B cell (primary cell): ENCODE measurements around the gene NCMAP. TPM values are rescaled to one million over a fixed set of nuclear protein-coding genes. Genes with fewer than 3 reads are reported as not detected.
A peak's percentile ranks its signal among the peaks of the same experiment; 100 is the strongest.

Source experiments
- ATAC-seq: fragments of 200-7000 bp; cut with Tn5 transposase; one replicate; pipeline ENCODE4 v1.10.0; 2021; ENCODE audit warnings: low read depth, mild to moderate bottlenecking, moderate number of reproducible peaks, moderate library complexity
- CTCF ChIA-PET: fragments of 350-600 bp; sonication (Branson Sonifier 250); formaldehyde crosslinking; loops from one replicate; lab custom pipeline; 2021; ENCODE audit warnings: antibody characterized with exemption, inconsistent platforms; lab: Charles Lee
- POLR2A ChIA-PET: fragments of 350-600 bp; sonication (Branson Sonifier 250); formaldehyde crosslinking; loops from one replicate; lab custom pipeline; 2021; ENCODE audit warnings: antibody characterized with exemption; lab: Charles Lee
- DNase-seq: peaks from one replicate; pipeline ENCODE4 v3.0.0; 2013
- H2AFZ ChIP-seq: 2 replicates; pipeline ENCODE4 v1.6.1; 2012; ENCODE audit warnings: mild to moderate bottlenecking, low read depth, low read length; ENCODE audit not compliant: insufficient read depth, poor library complexity, severe bottlenecking
- H3K27ac ChIP-seq, 2 donors: 1 replicate in 1 of 2; 2 replicates in 1 of 2; pipeline ENCODE4 v1.5.1; 2012 to 2013; ENCODE audit warnings: low read length in 2 of 2, mild to moderate bottlenecking in 2 of 2, moderate library complexity in 1 of 2
- H3K27me3 ChIP-seq, 4 experiments: fragments of 200-600 bp in 1 of 4; sonication (generic) in 1 of 4; replicated peaks in 1 of 4; 1 replicate in 2 of 4; 2 replicates in 2 of 4; pipeline versions ENCODE4 v1.6.1 to v1.7.0; 2013 to 2016; ENCODE audit warnings: low read length in 3 of 4, mild to moderate bottlenecking in 2 of 4, mixed read lengths in 1 of 4, moderate library complexity in 1 of 4; ENCODE audit not compliant: insufficient read depth in 4 of 4, control insufficient read depth in 3 of 4; ENCODE audit errors: control extremely low read depth in 1 of 4
- H3K36me3 ChIP-seq, 2 experiments: replicated peaks in 1 of 2; 1 replicate in 1 of 2; 2 replicates in 1 of 2; pipeline versions ENCODE4 v1.6.1 to v1.7.1; 2013; ENCODE audit warnings: low read length in 1 of 2; ENCODE audit not compliant: insufficient read depth in 2 of 2, control insufficient read depth in 1 of 2; ENCODE audit errors: control extremely low read depth in 1 of 2, extremely low read depth in 1 of 2
- H3K4me1 ChIP-seq, 2 donors: fragments of 200-600 bp in 1 of 2; sonication (generic) in 1 of 2; 1 replicate in 1 of 2; 2 replicates in 1 of 2; pipeline versions ENCODE4 v1.5.1 to v1.6.1; 2013 to 2017; ENCODE audit warnings: low read length in 2 of 2; ENCODE audit not compliant: control insufficient read depth in 2 of 2, insufficient read depth in 2 of 2
- H3K4me2 ChIP-seq: replicated peaks from 2 replicates; pipeline ENCODE3; 2012; ENCODE audit warnings: mild to moderate bottlenecking, low read depth, low read length; ENCODE audit not compliant: poor library complexity, severe bottlenecking
- H3K4me3 ChIP-seq, 5 experiments: fragments of 200-600 bp in 1 of 5; sonication (generic) in 1 of 5; 1 replicate in 3 of 5; 2 replicates in 2 of 5; pipeline versions ENCODE4 v1.5.1 to v1.7.0; 2011 to 2016; ENCODE audit warnings: low read length in 4 of 5, mild to moderate bottlenecking in 4 of 5, low read depth in 2 of 5, control low read depth in 1 of 5, moderate library complexity in 1 of 5; ENCODE audit not compliant: insufficient read depth in 1 of 5; ENCODE audit errors: control extremely low read depth in 1 of 5, extremely low read depth in 1 of 5
- H3K79me2 ChIP-seq: fragments of 200-600 bp; sonication (generic); one replicate; pipeline ENCODE4 v1.6.0; 2016; ENCODE audit warnings: low read length; ENCODE audit not compliant: control insufficient read depth, insufficient read depth
- H3K9ac ChIP-seq: fragments of 200-600 bp; sonication (generic); 2 replicates; pipeline ENCODE4 v1.6.1; 2017; ENCODE audit warnings: mild to moderate bottlenecking, low read length, moderate library complexity
- H3K9me3 ChIP-seq, 3 donors: one replicate each; pipeline versions ENCODE4 v1.6.1 to v1.7.1; 2013; ENCODE audit warnings: low read length in 2 of 3; ENCODE audit not compliant: control insufficient read depth in 2 of 3, insufficient read depth in 1 of 3; ENCODE audit errors: control extremely low read depth in 1 of 3
- H4K20me1 ChIP-seq: 2 replicates; pipeline ENCODE4 v1.6.0; 2012; ENCODE audit warnings: mild to moderate bottlenecking, low read length; ENCODE audit not compliant: insufficient read depth, control insufficient read depth, poor library complexity, severe bottlenecking
- H3K27ac Mint-ChIP-seq: one replicate; pipeline ENCODE4 v1.8.0; 2021; ENCODE audit warnings: mixed read lengths
- H3K27me3 Mint-ChIP-seq: one replicate; pipeline ENCODE4 v1.8.0; 2021; ENCODE audit warnings: mixed read lengths
- H3K4me1 Mint-ChIP-seq: one replicate; pipeline ENCODE4 v1.8.0; 2021; ENCODE audit warnings: mixed read lengths
- H3K4me3 Mint-ChIP-seq: one replicate; pipeline ENCODE4 v1.8.0; 2021; ENCODE audit warnings: mixed read lengths
- H3K9me3 Mint-ChIP-seq: one replicate; pipeline ENCODE4 v1.8.0; 2022; ENCODE audit warnings: mixed read lengths; ENCODE audit not compliant: insufficient read depth
- EZH2 ChIP-seq: IDR thresholded peaks from 2 replicates; pipeline ENCODE4 v1.6.1; 2012; ENCODE audit warnings: borderline replicate concordance, low read depth, mild to moderate bottlenecking, moderate library complexity, low read length; ENCODE audit not compliant: insufficient read depth, poor library complexity, severe bottlenecking
- WGBS: methylation state at CpG from one replicate; pipeline ENCODE4 v1.1.5; 2013; ENCODE audit warnings: missing lambda C conversion rate; ENCODE audit not compliant: insufficient coverage; 5-methylcytosine and 5-hydroxymethylcytosine counted together
- intact Hi-C: fragments of 100-400 bp; cut with micrococcal nuclease; formaldehyde crosslinking; loops from one replicate; pipeline ENCODE4 v1.10.0; 2022
- polyA plus RNA-seq: library from polyadenylated mRNA; depleted of rRNA; stranded (reverse); fragments of >200 nt; gene quantifications from 2 replicates; pipeline ENCODE4 v1.2.3, GENCODE V29; 2012
- total RNA-seq, 2 donors: library from RNA; stranded (reverse); fragments of 120-200 nt in 1 of 2; gene quantifications; 1 replicate in 1 of 2; 2 replicates in 1 of 2; pipeline versions ENCODE4 v1.2.3 to v1.2.4, GENCODE V29; 2013 to 2022
- TF ChIP-seq, protein P1 (sequence below): fragments of 200-600 bp; IDR thresholded peaks from one replicate; pipeline ENCODE4 v1.8.0; 2022; ENCODE audit warnings: antibody characterized with exemption, mild to moderate bottlenecking

The NCMAP gene
- total and polyA plus RNA-seq, 2 donors (not counting 1 experiment from before 2014, with no cell fraction given) = not detected

DNA sequence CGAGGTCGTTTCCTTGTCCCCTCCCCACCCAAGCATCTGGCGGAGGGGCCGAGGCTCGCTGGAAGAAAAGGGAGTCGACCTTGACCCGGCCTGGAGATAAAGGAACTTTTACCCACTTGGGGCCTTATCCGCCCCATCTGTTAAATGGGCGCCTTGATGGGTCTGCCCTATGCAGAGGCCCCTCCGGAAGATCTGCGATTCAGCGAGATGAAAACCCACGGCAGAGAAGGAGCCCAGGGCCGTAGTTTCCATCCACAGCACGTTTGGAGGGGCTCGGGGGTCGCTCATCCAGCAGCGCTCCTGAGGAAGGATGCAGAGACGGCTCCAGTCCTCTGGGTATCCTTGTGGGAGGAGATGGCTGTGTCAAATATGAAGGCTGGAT, 518 bp downstream of the NCMAP start:
- ChIA-PET CTCF (no interaction called here), POLR2A (no interaction called here)
- DNase-seq (no peak), ATAC-seq (no peak)
- peaks cover 0 to 34% (median 9%) of the 10 kb centered on the region in 4 experiments for H3K27me3 ChIP-seq
- H3K4me1 Mint-ChIP-seq = peaks cover 18% of the 10 kb centered on the region
- WGBS = 76% methylated on average over 17 of the region's 19 CpGs
- H3K27me3 Mint-ChIP-seq = peaks cover 21% of the 10 kb centered on the region
- H3K4me1 ChIP-seq = peaks cover 11 to 17% of the 10 kb centered on the region in 2 donors
- H3K9me3 Mint-ChIP-seq = no peaks in the 10 kb centered on the region
- no peaks in the 10 kb centered on the region for H4K20me1 ChIP-seq
- peaks cover 0 to 5% (median 0%) of the 10 kb centered on the region in 3 donors for H3K9me3 ChIP-seq
- peak overlapping the region; percentile 74 for H3K4me3 Mint-ChIP-seq
- H3K79me2 ChIP-seq = no peaks in the 10 kb centered on the region
- H3K4me2 ChIP-seq = peak overlapping the region; percentile 98
- peak overlapping the region in 4 of 5 experiments; percentile 25 to 68 (median 49) for H3K4me3 ChIP-seq
- intact Hi-C loops = no loop called here
- TF ChIP-seq EZH2 = no peak
- TF ChIP-seq, protein P1, sequence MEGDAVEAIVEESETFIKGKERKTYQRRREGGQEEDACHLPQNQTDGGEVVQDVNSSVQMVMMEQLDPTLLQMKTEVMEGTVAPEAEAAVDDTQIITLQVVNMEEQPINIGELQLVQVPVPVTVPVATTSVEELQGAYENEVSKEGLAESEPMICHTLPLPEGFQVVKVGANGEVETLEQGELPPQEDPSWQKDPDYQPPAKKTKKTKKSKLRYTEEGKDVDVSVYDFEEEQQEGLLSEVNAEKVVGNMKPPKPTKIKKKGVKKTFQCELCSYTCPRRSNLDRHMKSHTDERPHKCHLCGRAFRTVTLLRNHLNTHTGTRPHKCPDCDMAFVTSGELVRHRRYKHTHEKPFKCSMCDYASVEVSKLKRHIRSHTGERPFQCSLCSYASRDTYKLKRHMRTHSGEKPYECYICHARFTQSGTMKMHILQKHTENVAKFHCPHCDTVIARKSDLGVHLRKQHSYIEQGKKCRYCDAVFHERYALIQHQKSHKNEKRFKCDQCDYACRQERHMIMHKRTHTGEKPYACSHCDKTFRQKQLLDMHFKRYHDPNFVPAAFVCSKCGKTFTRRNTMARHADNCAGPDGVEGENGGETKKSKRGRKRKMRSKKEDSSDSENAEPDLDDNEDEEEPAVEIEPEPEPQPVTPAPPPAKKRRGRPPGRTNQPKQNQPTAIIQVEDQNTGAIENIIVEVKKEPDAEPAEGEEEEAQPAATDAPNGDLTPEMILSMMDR = no peak
- no peaks in the 10 kb centered on the region for H3K36me3 ChIP-seq
- H3K27ac ChIP-seq = no peak overlapping the region
- H3K9ac ChIP-seq = peak overlapping the region; percentile 70
- peak overlapping the region; percentile 86 for H2AFZ ChIP-seq
- no peak overlapping the region for H3K27ac Mint-ChIP-seq

DNA sequence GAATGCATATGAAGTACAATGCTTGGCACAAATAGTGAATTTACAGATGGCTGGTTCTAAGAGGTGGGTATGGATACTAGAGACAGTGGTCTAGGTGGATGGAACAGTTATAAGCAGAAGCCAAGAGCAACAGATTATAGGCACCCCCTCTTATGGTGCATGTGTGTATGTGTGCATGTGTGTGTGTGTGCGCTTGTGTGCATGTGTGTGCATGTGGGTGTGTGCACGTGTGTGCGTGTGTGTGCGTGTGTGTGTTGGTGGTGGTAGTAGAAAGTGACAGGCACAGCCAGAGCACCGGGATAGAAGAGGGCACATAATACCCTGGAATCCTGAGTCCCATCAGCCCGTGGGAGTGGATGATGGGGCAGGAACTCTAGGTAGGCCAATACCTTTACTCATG, 1.3 kb downstream of the NCMAP start:
- no peak for TF ChIP-seq EZH2
- TF ChIP-seq, protein P1 = no peak
- H3K9ac ChIP-seq = no peak overlapping the region
- no peak for ATAC-seq
- no peaks in the 10 kb centered on the region for H3K9me3 Mint-ChIP-seq
- H4K20me1 ChIP-seq = no peaks in the 10 kb centered on the region
- H3K27me3 ChIP-seq = peaks cover 0 to 34% (median 9%) of the 10 kb centered on the region in 4 experiments
- H3K79me2 ChIP-seq = no peaks in the 10 kb centered on the region
- H3K9me3 ChIP-seq = peaks cover 0 to 5% (median 0%) of the 10 kb centered on the region in 3 donors
- no peak overlapping the region for H3K4me3 ChIP-seq
- H3K4me1 ChIP-seq = peaks cover 11 to 12% of the 10 kb centered on the region in 2 donors
- H3K36me3 ChIP-seq = no peaks in the 10 kb centered on the region
- DNase-seq = no peak
- H3K27ac Mint-ChIP-seq = peak overlapping the region; percentile 6
- intact Hi-C loops = no loop called here
- ChIA-PET CTCF (interaction anchor here (1.2 kb wide), 1 partner anchor 31 kb away, joined by 3 read pairs; no protein-coding TSS in a partner anchor), POLR2A (no interaction called here)
- WGBS = 89% methylated on average over 4 of the region's 6 CpGs
- peaks cover 21% of the 10 kb centered on the region for H3K27me3 Mint-ChIP-seq
- no peak overlapping the region for H3K27ac ChIP-seq
- H3K4me1 Mint-ChIP-seq = peaks cover 15% of the 10 kb centered on the region
- H2AFZ ChIP-seq = no peak overlapping the region
- H3K4me3 Mint-ChIP-seq = peak overlapping the region; percentile 74
- H3K4me2 ChIP-seq = no peak overlapping the region
